T-helper 17 cell (primary cell): ENCODE results near the gene PLAAT2. TPM values are rescaled to one million over a fixed set of nuclear protein-coding genes. Genes with fewer than 3 reads are reported as not detected.
"Not testable (repeated sequence)": the region's sequence is repeated elsewhere in the genome, so short reads cannot be mapped to it uniquely, and the experiment has no call there.

Source experiments
- ATAC-seq: fragments of 150-1000 bp; cut with Tn5 transposase; 2 replicates; pipeline ENCODE4 v1.10.0; 2021; ENCODE audit warnings: mild to moderate bottlenecking, moderate library complexity
- DNase-seq, 3 donors: peaks; one replicate each; pipeline versions ENCODE4 v3.0.0 to v3.0.0-alpha.2; 2020 to 2021
- H3K9me3 ChIP-seq: one replicate; pipeline ENCODE4 v1.7.0; 2013; ENCODE audit warnings: low read length, mild to moderate bottlenecking; ENCODE audit not compliant: control insufficient read depth, poor library complexity, severe bottlenecking
- H3K27ac Mint-ChIP-seq: one replicate; pipeline ENCODE4 v1.8.0; 2022; ENCODE audit warnings: mild to moderate bottlenecking, moderate library complexity, mixed read lengths
- H3K27me3 Mint-ChIP-seq: one replicate; pipeline ENCODE4 v1.8.0; 2022; ENCODE audit warnings: mixed read lengths
- H3K36me3 Mint-ChIP-seq: one replicate; pipeline ENCODE4 v1.8.0; 2022; ENCODE audit warnings: low read depth, mixed read lengths
- H3K4me1 Mint-ChIP-seq: one replicate; pipeline ENCODE4 v1.8.0; 2022; ENCODE audit warnings: mild to moderate bottlenecking, mixed read lengths
- H3K4me3 Mint-ChIP-seq: one replicate; pipeline ENCODE4 v1.8.0; 2022; ENCODE audit warnings: mild to moderate bottlenecking, moderate library complexity, mixed read lengths
- total RNA-seq, 4 donors: library from RNA in 2 of 4; stranded (reverse) in 2 of 4; gene quantifications; one replicate each; pipeline ENCODE4 v1.2.3 and lab custom pipeline; 2022 to 2026

The PLAAT2 gene
- total RNA-seq, 2 donors from 2014 or later: 0.63 TPM; not detected in 1

DNA sequence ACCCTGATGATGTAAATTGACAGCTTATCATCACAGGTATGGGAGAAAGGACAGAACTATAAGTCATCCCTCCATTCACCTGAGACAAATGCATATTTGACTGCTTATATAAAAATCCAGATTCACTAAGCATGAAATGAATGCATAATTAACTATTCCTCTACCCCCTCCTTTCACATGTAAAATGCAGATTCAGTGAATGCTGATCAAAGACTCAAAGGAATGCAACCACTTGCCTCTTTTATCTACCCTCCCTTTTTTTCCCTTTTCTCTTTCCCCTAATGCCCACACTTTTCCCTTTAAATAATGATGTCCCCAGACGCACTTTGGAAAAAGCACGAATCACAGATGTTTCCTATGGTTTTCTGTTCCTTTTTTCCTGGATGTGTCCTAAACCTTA is 31.1 kb downstream of the PLAAT2 start:
- Mint-ChIP-seq H3K27ac (peak overlapping the region; percentile 95), H3K27me3 (no peaks in the 10 kb centered on the region), H3K4me3 (peak overlapping the region; percentile 75), H3K36me3 (no peaks in the 10 kb centered on the region), H3K4me1 (peaks cover 45% of the 10 kb centered on the region)
- H3K9me3 ChIP-seq: no peaks in the 10 kb centered on the region
- ATAC-seq: no peak
- DNase-seq: no peak

GRCh38 chr11:63531074-63531792 is 31.9 kb downstream of the PLAAT2 start:
- peak overlapping the region; percentile 95 for H3K27ac Mint-ChIP-seq
- DNase-seq (peak in 2 of 3 donors; percentile 39 to 41), ATAC-seq (peak; percentile 97)
- H3K4me1 Mint-ChIP-seq: peaks cover 40% of the 10 kb centered on the region
- H3K36me3 Mint-ChIP-seq, H3K27me3 Mint-ChIP-seq, H3K9me3 ChIP-seq: not testable (repeated sequence)
- peak overlapping the region; percentile 75 for H3K4me3 Mint-ChIP-seq

GRCh38 chr11:63530021-63530420 is 33.2 kb downstream of the PLAAT2 start:
- Mint-ChIP-seq H3K27me3 (no peaks in the 10 kb centered on the region), H3K27ac (peak overlapping the region; percentile 87), H3K36me3 (no peaks in the 10 kb centered on the region), H3K4me1 (peaks cover 36% of the 10 kb centered on the region), H3K4me3 (no peak overlapping the region)
- no peaks in the 10 kb centered on the region for H3K9me3 ChIP-seq
- ATAC-seq (no peak), DNase-seq (no peak)

- peaks cover 36% of the 10 kb centered on the region for H3K4me1 Mint-ChIP-seq
- DNase-seq, ATAC-seq, H3K4me3 Mint-ChIP-seq, H3K27me3 Mint-ChIP-seq, H3K36me3 Mint-ChIP-seq, H3K9me3 ChIP-seq: not testable (repeated sequence)
- H3K27ac Mint-ChIP-seq: peak overlapping the region; percentile 87
Measured at GRCh38 chr11:63529373-63529772, 33.8 kb downstream of the PLAAT2 start.

- ATAC-seq, DNase-seq, H3K36me3 Mint-ChIP-seq, H3K4me3 Mint-ChIP-seq, H3K27me3 Mint-ChIP-seq, H3K9me3 ChIP-seq: not testable (repeated sequence)
- H3K4me1 Mint-ChIP-seq: peaks cover 32% of the 10 kb centered on the region
- H3K27ac Mint-ChIP-seq: peak overlapping the region; percentile 87
Measured at GRCh38 chr11:63528729-63529278, 34.4 kb downstream of the PLAAT2 start.

GRCh38 chr11:63528156-63528555 is 35.0 kb downstream of the PLAAT2 start:
- H3K4me1 Mint-ChIP-seq: peaks cover 25% of the 10 kb centered on the region
- not testable (repeated sequence) for H3K27me3 Mint-ChIP-seq, H3K36me3 Mint-ChIP-seq, ATAC-seq, H3K9me3 ChIP-seq, H3K4me3 Mint-ChIP-seq, DNase-seq
- H3K27ac Mint-ChIP-seq: peak overlapping the region; percentile 14

GRCh38 chr11:63527667-63528066 is 35.5 kb downstream of the PLAAT2 start:
- Mint-ChIP-seq H3K27ac (peak overlapping the region; percentile 14), H3K36me3 (no peaks in the 10 kb centered on the region)

GRCh38 chr11:63523151-63523550 is 40.0 kb downstream of the PLAAT2 start:
- ATAC-seq: no peak
- peaks cover 10% of the 10 kb centered on the region for H3K4me1 Mint-ChIP-seq
- no peak for DNase-seq
- H3K9me3 ChIP-seq: no peaks in the 10 kb centered on the region
- H3K27ac Mint-ChIP-seq: peak overlapping the region; percentile 34
- no peak overlapping the region for H3K4me3 Mint-ChIP-seq
- H3K27me3 Mint-ChIP-seq: no peaks in the 10 kb centered on the region
- peaks cover 2% of the 10 kb centered on the region for H3K36me3 Mint-ChIP-seq

More at GRCh38 chr11:63527667-63528066, 35.5 kb downstream of the PLAAT2 start:
- H3K4me1 Mint-ChIP-seq: peaks cover 24% of the 10 kb centered on the region
- no peaks in the 10 kb centered on the region for H3K9me3 ChIP-seq
- no peak for ATAC-seq
- H3K4me3 Mint-ChIP-seq: no peak overlapping the region
- H3K27me3 Mint-ChIP-seq: no peaks in the 10 kb centered on the region
- DNase-seq: no peak

- no peaks in the 10 kb centered on the region for H3K27me3 Mint-ChIP-seq
- DNase-seq: no peak
- H3K36me3 Mint-ChIP-seq: peaks cover 2% of the 10 kb centered on the region
- H3K4me1 Mint-ChIP-seq: peaks cover 17% of the 10 kb centered on the region
- ATAC-seq: no peak
- H3K27ac Mint-ChIP-seq: peak overlapping the region; percentile 34
- H3K4me3 Mint-ChIP-seq: no peak overlapping the region
- H3K9me3 ChIP-seq: no peaks in the 10 kb centered on the region
Measured at GRCh38 chr11:63521896-63522295, 41.3 kb downstream of the PLAAT2 start.

DNA sequence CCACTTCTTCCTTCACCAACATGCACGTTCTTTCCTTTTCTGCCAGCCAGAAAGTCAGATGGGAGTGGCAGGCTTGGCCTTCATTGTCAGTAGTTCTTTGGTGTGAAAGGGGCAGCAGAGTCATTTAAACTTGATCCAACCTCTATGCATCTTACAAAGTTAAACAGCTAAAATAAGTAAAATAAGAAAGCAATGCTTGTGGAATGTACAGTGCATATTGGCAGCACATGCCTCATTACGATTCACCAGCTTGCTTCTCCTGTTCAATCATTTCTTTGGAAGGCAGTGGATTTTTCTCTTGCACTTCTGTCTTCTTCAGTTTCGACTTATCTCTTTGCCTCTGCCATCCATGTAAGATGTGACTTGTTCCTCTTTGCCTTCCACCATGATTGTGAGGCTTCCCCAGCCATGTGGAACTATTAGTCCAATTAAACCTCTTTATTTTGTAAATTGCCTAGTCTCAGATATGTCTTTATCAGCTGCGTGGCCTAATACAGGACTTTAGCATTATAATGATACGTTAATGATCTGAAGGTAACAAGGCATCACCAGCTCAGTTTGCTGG is 42.5 kb downstream of the PLAAT2 start:
- H3K27ac Mint-ChIP-seq: no peak overlapping the region
- peaks cover 17% of the 10 kb centered on the region for H3K4me1 Mint-ChIP-seq
- H3K27me3 Mint-ChIP-seq: no peaks in the 10 kb centered on the region
- peaks cover 2% of the 10 kb centered on the region for H3K36me3 Mint-ChIP-seq
- H3K4me3 Mint-ChIP-seq: no peak overlapping the region
- no peak for DNase-seq
- no peak for ATAC-seq
- no peaks in the 10 kb centered on the region for H3K9me3 ChIP-seq

DNA sequence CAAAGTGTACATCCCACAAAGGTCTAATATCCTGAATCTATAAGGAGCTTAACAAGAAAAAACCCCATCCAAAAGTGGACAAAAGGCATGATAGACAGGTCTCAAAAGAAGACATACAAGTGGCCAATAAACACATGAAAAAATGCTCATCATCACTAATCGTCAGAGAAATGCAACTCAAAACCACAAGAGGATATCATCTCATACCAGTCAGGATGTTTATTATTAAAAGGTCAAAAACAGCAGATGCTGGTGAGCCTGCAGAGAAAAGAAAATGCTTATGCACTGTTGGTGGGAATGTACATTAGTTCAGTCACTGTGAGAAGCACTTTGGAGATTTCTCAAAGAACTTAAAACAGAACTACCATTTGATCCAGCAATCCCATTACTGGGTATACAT is 44.6 kb downstream of the PLAAT2 start:
- H3K4me3 Mint-ChIP-seq: no peak overlapping the region
- H3K27ac Mint-ChIP-seq: peak overlapping the region; percentile 83

GRCh38 chr11:63517156-63517555 is 46.0 kb downstream of the PLAAT2 start:
- Mint-ChIP-seq H3K4me1 (peaks cover 17% of the 10 kb centered on the region), H3K4me3 (no peak overlapping the region), H3K27me3 (no peaks in the 10 kb centered on the region), H3K27ac (no peak overlapping the region), H3K36me3 (peaks cover 2% of the 10 kb centered on the region)
- no peak for DNase-seq
- ATAC-seq: no peak
- no peaks in the 10 kb centered on the region for H3K9me3 ChIP-seq

More for the DNA sequence above, 44.6 kb downstream of the PLAAT2 start:
- no peaks in the 10 kb centered on the region for H3K27me3 Mint-ChIP-seq
- H3K9me3 ChIP-seq: no peaks in the 10 kb centered on the region
- peaks cover 2% of the 10 kb centered on the region for H3K36me3 Mint-ChIP-seq
- no peak for DNase-seq
- H3K4me1 Mint-ChIP-seq: peaks cover 17% of the 10 kb centered on the region
- ATAC-seq: peak; percentile 71

DNA sequence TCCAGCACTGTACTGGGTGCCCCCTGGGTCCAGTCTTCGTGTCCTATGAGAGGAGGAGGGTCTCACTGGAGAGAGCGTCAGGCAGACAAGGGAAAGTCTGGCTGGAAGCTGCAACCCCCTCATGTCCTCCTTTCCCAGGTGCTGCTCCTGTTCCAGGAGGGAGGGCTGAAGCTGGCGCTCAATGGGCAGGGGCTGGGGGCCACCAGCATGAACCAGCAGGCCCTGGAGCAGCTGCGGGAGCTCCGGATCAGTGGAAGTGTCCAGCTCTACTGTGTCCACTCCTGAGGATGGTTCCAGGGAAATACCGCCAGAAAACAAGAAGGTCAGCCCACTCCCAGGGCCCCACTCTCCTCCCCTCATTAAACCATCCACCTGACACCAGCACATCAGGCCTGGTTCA is 47.1 kb downstream of the PLAAT2 start:
- peaks cover 14% of the 10 kb centered on the region for H3K4me1 Mint-ChIP-seq
- DNase-seq: no peak
- H3K9me3 ChIP-seq: no peaks in the 10 kb centered on the region
- peak overlapping the region; percentile 8 for H3K27ac Mint-ChIP-seq
- no peak for ATAC-seq
- H3K36me3 Mint-ChIP-seq: no peaks in the 10 kb centered on the region
- no peaks in the 10 kb centered on the region for H3K27me3 Mint-ChIP-seq
- no peak overlapping the region for H3K4me3 Mint-ChIP-seq
